HG03045 (cell line): ENCODE data around the gene C6orf62.
"Not testable (repeated sequence)": the region's sequence is repeated elsewhere in the genome, so short reads cannot be mapped to it uniquely, and the experiment has no call there.

ENCODE experiments used
- ATAC-seq: cut with Tn5 transposase; IDR thresholded peaks from one replicate; pipeline ENCODE4 v1.9.1; 2021; ENCODE audit warnings: mild to moderate bottlenecking, moderate library complexity; ENCODE audit not compliant: unreplicated experiment

The C6orf62 gene

GRCh38 chr6:24668997-24669361, 50.0 kb downstream of the C6orf62 start:
- no peak for ATAC-seq

- not testable (repeated sequence) for ATAC-seq
Observed at GRCh38 chr6:24668066-24668996, 50.6 kb downstream of the C6orf62 start.

DNA sequence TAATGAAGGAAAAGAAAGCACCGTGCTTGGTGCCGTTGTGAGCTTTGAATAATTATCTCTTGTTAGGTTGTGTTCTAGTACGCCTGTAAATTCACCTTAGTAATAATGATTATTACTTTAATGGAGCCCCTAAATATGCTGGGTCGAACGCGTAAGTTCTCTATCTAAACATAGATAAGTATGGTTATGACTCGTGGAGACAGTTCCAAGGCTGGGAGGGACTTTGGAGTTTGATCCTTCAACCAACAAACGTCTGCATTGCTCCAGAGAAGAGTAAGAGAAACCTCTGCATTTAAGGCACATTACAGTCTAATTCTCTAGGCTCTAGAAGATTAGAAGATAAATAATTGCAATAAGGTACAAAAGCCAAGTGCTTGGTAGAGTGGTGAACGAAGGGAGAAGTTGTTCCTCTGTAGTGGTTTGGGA, 51.6 kb downstream of the C6orf62 start:
- no peak for ATAC-seq

DNA sequence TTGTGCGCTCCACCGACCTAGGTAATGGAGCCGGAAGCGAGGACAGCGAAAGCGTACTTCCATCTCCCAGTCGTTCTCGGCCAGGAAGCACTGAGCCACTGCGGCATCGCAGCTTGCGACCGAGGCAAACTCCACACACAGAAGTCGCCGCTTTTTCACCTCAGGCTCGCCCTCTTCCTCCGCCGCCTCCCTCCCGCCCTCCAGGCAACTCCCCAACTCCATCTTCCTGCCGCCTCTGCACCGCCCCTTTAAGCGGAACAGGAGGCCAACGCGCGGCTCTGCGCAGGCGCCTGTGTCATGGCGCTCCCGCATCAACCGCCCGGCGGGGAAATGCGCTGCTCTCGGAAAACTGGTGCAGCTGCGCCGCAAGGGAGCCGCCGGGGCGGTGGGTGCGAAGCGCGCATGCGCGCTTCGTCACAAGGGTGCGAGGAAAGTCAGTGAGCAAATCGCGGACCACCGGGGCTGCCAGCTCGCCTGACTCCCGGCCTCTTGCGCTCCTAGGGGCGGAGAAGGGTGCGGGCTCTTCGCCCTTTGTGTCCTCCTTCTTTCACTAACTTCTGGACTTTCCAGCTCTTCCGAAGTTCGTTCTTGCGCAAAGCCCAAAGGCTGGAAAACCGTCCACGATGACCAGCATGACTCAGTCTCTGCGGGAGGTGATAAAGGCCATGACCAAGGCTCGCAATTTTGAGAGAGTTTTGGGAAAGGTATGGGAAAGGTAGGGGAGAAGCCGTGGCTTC, 52.1 kb downstream of the C6orf62 start, which contains the start of the genes ACOT13 and TDP2:
TSS of gene ACOT13 (plus strand) at position 437 of the 737 bp plus-strand sequence. CDS start at position 624, 187 bp downstream.
TSS of gene TDP2 (minus strand) at position 259 of the 737 bp plus-strand sequence. CDS start at position 222, 37 bp downstream.
- ATAC-seq: peak; percentile 96

GRCh38 chr6:24666097-24666640, 52.8 kb downstream of the C6orf62 start:
- peak; percentile 40 for ATAC-seq

- ATAC-seq: no peak
Observed at GRCh38 chr6:24664046-24664987, 54.6 kb downstream of the C6orf62 start.

- no peak for ATAC-seq
Observed at GRCh38 chr6:24663189-24663588, 55.8 kb downstream of the C6orf62 start.

GRCh38 chr6:24662236-24662635, 56.7 kb downstream of the C6orf62 start:
- no peak for ATAC-seq

GRCh38 chr6:24661759-24662158, 57.2 kb downstream of the C6orf62 start:
- ATAC-seq: not testable (repeated sequence)

DNA sequence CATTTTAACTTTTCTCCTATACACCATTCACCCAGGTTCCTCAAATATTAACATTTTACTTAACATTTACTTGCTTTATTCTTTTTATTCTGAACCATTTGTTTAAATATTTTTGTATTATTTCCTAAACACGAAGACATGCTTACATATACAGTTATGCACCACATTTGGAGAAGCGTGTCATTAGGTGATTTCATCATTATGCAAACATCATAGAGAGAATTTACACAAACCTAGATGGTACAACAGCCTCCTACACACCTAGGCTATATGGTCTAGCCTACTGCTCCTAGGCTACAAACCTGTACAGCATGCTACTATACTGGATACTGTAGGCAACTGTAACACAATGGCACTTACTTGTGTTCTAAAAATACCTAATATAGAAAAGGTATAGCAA, 58.8 kb downstream of the C6orf62 start:
- no peak for ATAC-seq

GRCh38 chr6:24659561-24659960, 59.4 kb downstream of the C6orf62 start:
- no peak for ATAC-seq

DNA sequence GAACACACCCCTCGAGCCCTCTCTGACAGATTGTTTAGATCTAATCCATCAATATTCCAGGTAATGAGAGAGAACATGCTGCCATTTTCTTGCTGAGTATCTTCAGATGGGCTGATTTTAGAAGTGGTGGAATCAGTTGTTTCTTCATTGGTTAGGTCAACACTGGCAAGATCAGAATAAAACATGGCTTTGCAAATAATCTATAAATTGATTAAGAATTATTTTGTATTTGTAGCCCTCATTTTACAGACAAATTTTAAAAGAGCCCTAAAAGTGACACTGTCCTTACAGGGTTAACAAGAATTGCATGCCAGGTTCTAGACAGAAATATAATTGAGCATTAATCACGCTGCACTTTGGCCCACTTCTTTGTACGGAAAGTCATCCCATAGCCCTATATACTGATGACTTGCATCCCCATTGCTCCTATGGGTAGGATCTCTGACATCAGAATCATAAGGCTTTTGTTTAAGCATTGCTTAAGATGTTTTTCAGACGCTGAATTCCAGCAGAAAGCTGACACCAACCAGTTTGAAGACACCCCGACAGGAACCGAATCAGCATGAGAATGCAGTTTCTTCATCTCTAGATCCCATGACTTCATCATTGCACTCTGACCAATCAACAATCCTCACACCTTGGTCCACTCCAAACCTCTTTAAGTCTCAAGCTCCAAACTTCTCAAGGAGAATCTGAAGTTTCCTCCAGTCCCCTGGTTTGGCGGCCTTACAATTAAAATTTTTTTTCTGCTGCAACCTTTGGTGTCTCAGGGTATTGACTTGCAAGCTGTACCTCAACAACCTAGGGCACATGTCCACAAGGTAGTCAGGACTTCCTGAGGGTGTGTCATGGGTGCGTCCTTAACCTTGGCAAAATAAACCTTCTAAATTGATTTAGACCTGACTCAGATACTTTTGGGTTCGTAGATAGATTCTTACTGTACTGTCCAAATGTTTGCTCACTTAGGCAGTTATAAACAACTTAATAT, 60.1 kb downstream of the C6orf62 start:
- ATAC-seq: no peak

- ATAC-seq: no peak
Observed at GRCh38 chr6:24655215-24655614, 63.7 kb downstream of the C6orf62 start.
